Measurements from ENCODE around the gene SRP14. TPM values are rescaled to one million over a fixed set of nuclear protein-coding genes. Genes with fewer than 3 reads are reported as not detected.
A peak's percentile ranks its signal among the peaks of the same experiment; 100 is the strongest.

SRP14 gene
- polyA plus RNA-seq, 2 of the 4 experiments (the other 2 are of a cell fraction), result 306 to 374 TPM

DNA sequence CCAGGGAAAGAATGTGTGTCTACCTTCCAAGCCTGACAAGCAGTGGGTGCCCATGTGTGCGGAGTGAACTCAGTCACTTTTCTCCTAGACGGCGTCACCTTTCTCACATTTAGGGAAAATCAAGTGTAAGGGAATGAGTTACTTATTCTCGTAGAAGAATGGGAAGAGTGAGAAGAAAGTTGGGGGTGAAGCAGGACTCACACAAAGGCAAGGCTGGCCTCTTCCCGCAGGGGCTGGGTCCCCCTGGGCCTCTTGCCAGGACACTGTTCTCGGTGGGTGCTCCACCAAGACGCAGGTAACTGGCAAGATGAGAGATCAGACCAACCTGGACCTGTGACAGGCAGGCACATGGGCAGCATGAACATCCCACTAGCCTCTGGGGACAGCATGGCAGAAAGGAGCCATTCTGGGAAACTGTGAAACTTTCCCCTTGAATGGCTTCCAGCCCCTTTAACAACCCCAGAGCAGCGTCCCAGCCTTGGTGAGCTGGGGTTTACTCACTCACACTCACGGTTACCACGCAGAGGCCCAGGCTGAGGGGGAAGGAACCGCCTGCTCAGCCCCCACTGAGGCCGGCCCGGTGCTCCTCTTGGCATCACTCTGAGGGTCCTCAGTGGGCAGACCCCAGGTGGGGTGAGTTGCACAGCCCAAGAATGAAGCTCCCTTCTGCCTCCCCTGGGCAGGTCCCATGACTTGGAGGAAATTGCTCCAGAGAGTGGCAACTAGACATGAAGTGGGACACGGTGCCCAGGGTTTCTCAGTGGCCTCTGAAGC, 15.0 kb upstream of the SRP14 start:
- Histone ChIP-seq H3K27ac (no peak overlapping the region), H3K4me1 (peaks cover 7% of the 10 kb centered on the region; the same call in 1 of the 3 replicates)
- POLR2A ChIA-PET, result no interaction called here

DNA sequence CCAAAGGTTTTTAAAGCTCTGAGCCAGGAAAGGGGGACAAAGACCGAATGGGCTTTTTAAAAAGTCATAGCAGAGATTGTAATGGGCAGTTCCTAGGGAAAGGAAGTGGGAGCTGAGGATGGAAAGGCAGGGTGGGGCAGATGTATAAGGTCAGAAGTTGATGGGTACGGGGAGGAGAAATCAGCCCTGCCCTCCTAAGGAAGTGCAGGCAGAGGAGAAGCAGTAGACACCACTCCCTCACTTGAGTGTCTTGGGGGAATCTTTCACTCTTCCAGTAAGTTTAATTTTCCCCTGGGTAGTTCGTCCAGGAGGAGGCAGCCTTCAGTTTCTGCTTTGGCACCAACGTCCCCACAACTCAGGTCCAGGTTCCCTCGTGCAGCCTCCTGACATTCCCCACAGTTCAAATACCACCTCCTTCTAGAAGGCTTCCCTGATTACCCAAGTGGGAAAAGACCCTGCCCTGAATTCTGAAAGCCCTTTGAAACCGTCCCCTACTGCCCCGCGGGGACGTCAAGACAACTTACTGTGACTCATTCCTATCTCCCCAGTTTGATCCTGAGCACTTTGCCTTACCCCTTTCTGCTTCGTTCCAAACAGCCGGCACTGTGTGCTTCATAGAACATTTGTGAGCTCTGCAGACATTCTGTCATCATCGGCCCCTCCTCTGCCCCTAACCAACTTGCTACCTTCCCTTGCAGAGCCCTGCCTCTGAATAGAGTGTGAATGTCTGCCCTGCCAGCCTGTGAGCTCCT, 14.3 kb upstream of the SRP14 start:
- peaks cover 9% of the 10 kb centered on the region; the same call in 2 of the 3 replicates for H3K4me1 ChIP-seq
- ChIA-PET POLR2A (no interaction called here), CTCF (interaction anchor here (1.2 to 3.3 kb wide), 5 partner anchors 10 to 226 kb away, joined by 4 to 18 read pairs (median 8); partner anchors contain the start of gene BMF)
- no peak overlapping the region for H3K4me3 ChIP-seq
- no peak for FAIRE-seq
- ATAC-seq, result peak in 1 of 2 experiments; percentile 25; a peak in 2 of 6 replicates
- TF ChIP-seq SMC3 (IDR thresholded peaks at IDR 0.05) (no peak), RAD21 (conservative IDR thresholded peaks at IDR 0.05 in 1 of 2, IDR thresholded peaks at IDR 0.05 in 1 of 2) (peak in 1 of 2 experiments; percentile 35; a peak in 2 of 5 replicates)
- no peak overlapping the region for H3K4me2 ChIP-seq
- no peaks in the 10 kb centered on the region for H3K9me3 ChIP-seq
- whole genome bisulfite sequencing (ENCODE audit: missing lambda C conversion rate), result 73% methylated on average over 12 of the region's 12 CpGs
- DNase-seq (ENCODE audit: low read depth in 1 of 2, low spot score in 1 of 2), result no peak
- no peak overlapping the region for H3K27ac ChIP-seq

More for the DNA sequence above, 15.0 kb upstream of the SRP14 start:
- CTCF ChIA-PET, result interaction anchor here (1.0 to 3.3 kb wide), 4 partner anchors 8 to 163 kb away, joined by 4 to 18 read pairs (median 8); no protein-coding TSS in a partner anchor
- FAIRE-seq (no peak), DNase-seq (ENCODE audit: low read depth in 1 of 2, low spot score in 1 of 2) (no peak), ATAC-seq (no peak)
- Histone ChIP-seq H3K4me2 (no peak overlapping the region), H3K9me3 (no peaks in the 10 kb centered on the region), H3K4me3 (no peak overlapping the region)
- WGBS (ENCODE audit: missing lambda C conversion rate), result 93% methylated on average over 10 of the region's 14 CpGs
- no peak for TF ChIP-seq TFCP2L1 (CRISPR knock-in tag; IDR thresholded peaks at IDR 0.05)
- TF ChIP-seq, protein P1, sequence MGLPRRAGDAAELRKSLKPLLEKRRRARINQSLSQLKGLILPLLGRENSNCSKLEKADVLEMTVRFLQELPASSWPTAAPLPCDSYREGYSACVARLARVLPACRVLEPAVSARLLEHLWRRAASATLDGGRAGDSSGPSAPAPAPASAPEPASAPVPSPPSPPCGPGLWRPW (IDR thresholded peaks at IDR 0.05), result no peak
- no peak for TF ChIP-seq ZFP36 (IDR thresholded peaks at IDR 0.05; ENCODE audit: borderline replicate concordance, partially characterized antibody)

DNA sequence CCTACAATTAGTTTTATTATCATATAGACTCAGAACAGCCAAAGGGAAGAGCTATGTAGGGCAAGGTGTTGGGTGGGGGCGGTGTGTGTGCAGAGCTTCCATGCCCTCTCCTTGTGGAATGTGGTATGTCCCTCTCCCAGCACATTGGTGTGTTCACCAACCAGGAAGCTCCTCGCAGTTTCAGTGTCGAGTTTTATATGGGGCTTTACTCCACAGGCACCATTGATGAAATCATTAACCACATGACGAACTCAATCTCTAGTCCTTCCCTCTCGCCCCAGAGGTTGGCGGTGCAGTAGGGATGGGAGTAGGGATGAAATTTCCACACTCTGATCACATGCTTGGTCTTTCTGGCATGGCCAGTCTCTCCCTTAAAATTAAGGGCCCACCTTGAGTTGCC, 13.6 kb upstream of the SRP14 start:
- Histone ChIP-seq H3K9me3 (no peaks in the 10 kb centered on the region), H3K4me2 (no peak overlapping the region), H3K27ac (no peak overlapping the region), H3K4me1 (peaks cover 15% of the 10 kb centered on the region), H3K4me3 (no peak overlapping the region)
- TF ChIP-seq POLR2A (IDR thresholded peaks at IDR 0.05; ENCODE audit: low read length) (no peak), ESRRA (IDR thresholded peaks at IDR 0.05; ENCODE audit: borderline replicate concordance, low read length) (no peak), RAD21 (conservative IDR thresholded peaks at IDR 0.05 in 1 of 2, IDR thresholded peaks at IDR 0.05 in 1 of 2) (no peak), TFCP2L1 (CRISPR knock-in tag; IDR thresholded peaks at IDR 0.05) (no peak), HOXA7 (CRISPR knock-in tag; IDR thresholded peaks at IDR 0.05) (no peak)
- FAIRE-seq, result no peak
- DNase-seq (ENCODE audit: low read depth in 1 of 2, low spot score in 1 of 2), result no peak
- 75% methylated on average over 6 of the region's 6 CpGs for WGBS (ENCODE audit: missing lambda C conversion rate)
- CTCF ChIA-PET, result interaction anchor here (1.2 to 3.3 kb wide), 5 partner anchors 11 to 227 kb away, joined by 4 to 18 read pairs (median 8); partner anchors contain the start of gene BMF
- ATAC-seq, result no peak
- POLR2A ChIA-PET, result no interaction called here

DNA sequence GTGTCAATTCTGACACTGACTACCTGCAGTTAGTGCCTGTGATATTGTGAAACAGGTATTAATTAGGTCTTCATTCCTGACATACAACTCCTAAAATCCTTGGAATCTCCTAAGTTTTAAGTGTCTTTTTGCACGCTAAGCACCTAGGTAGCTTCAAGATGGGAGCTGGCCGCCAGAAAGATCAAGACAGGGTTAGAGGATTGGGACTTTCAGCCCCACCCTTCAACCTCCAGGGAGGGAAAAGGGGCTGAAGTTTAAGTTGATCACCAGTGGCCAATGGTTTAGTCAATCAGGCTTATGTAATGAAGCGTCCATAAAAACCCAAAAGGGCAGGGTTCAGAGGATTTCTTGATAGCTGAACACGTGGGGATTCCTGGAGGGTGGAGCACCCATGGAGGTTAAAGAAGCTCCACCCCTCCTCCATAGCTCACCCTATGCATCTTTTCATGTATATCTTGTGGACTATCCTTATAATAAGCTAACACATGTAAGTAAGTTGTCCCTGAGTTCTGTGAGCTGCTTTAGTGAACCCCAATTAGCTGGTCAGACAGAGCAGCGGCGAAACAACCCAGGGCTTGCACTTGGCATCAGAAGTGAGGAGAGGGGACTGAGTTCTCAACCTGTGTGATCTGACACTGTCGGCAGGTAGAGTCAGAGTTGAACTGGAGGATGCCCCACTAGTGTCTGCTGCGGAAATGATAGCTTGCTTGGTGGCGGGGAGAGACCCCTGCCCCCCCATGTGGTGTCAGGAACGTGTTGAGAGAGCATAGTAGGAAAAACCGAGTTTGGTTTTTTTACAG, 12.8 kb upstream of the SRP14 start:
- Histone ChIP-seq H3K4me1 (peaks cover 23% of the 10 kb centered on the region), H3K4me2 (no peak overlapping the region), H3K27ac (no peak overlapping the region), H3K9me3 (no peaks in the 10 kb centered on the region), H3K4me3 (no peak overlapping the region)
- DNase-seq (ENCODE audit: low read depth in 1 of 2, low spot score in 1 of 2) (no peak), FAIRE-seq (no peak), ATAC-seq (no peak)
- WGBS (ENCODE audit: missing lambda C conversion rate), result 83% methylated on average over 11 of the region's 11 CpGs
- ChIA-PET POLR2A (no interaction called here), CTCF (interaction anchor here (0.9 to 3.3 kb wide), 5 partner anchors 11 to 227 kb away, joined by 3 to 18 read pairs (median 8); partner anchors contain the start of gene BMF)
- TF ChIP-seq MAZ (IDR thresholded peaks at IDR 0.05; ENCODE audit: borderline replicate concordance, low read depth, low read length), result no peak
- no peak for TF ChIP-seq POLR2AphosphoS2 (conservative IDR thresholded peaks at IDR 0.05; ENCODE audit: low read length)
- TF ChIP-seq, protein P2, sequence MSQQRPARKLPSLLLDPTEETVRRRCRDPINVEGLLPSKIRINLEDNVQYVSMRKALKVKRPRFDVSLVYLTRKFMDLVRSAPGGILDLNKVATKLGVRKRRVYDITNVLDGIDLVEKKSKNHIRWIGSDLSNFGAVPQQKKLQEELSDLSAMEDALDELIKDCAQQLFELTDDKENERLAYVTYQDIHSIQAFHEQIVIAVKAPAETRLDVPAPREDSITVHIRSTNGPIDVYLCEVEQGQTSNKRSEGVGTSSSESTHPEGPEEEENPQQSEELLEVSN (IDR thresholded peaks at IDR 0.05; ENCODE audit: borderline replicate concordance, low read depth), result no peak
- TF ChIP-seq CHD4 (IDR thresholded peaks at IDR 0.05; ENCODE audit: borderline replicate concordance), result no peak
- TF ChIP-seq, protein P3, sequence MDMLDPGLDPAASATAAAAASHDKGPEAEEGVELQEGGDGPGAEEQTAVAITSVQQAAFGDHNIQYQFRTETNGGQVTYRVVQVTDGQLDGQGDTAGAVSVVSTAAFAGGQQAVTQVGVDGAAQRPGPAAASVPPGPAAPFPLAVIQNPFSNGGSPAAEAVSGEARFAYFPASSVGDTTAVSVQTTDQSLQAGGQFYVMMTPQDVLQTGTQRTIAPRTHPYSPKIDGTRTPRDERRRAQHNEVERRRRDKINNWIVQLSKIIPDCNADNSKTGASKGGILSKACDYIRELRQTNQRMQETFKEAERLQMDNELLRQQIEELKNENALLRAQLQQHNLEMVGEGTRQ (IDR thresholded peaks at IDR 0.05), result no peak
- TF ChIP-seq HOXB5 (CRISPR knock-in tag; IDR thresholded peaks at IDR 0.05), result no peak
- TF ChIP-seq, protein P4, sequence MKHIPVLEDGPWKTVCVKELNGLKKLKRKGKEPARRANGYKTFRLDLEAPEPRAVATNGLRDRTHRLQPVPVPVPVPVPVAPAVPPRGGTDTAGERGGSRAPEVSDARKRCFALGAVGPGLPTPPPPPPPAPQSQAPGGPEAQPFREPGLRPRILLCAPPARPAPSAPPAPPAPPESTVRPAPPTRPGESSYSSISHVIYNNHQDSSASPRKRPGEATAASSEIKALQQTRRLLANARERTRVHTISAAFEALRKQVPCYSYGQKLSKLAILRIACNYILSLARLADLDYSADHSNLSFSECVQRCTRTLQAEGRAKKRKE (CRISPR knock-in tag; IDR thresholded peaks at IDR 0.05; ENCODE audit: low read depth), result no peak
- TF ChIP-seq, protein P5, sequence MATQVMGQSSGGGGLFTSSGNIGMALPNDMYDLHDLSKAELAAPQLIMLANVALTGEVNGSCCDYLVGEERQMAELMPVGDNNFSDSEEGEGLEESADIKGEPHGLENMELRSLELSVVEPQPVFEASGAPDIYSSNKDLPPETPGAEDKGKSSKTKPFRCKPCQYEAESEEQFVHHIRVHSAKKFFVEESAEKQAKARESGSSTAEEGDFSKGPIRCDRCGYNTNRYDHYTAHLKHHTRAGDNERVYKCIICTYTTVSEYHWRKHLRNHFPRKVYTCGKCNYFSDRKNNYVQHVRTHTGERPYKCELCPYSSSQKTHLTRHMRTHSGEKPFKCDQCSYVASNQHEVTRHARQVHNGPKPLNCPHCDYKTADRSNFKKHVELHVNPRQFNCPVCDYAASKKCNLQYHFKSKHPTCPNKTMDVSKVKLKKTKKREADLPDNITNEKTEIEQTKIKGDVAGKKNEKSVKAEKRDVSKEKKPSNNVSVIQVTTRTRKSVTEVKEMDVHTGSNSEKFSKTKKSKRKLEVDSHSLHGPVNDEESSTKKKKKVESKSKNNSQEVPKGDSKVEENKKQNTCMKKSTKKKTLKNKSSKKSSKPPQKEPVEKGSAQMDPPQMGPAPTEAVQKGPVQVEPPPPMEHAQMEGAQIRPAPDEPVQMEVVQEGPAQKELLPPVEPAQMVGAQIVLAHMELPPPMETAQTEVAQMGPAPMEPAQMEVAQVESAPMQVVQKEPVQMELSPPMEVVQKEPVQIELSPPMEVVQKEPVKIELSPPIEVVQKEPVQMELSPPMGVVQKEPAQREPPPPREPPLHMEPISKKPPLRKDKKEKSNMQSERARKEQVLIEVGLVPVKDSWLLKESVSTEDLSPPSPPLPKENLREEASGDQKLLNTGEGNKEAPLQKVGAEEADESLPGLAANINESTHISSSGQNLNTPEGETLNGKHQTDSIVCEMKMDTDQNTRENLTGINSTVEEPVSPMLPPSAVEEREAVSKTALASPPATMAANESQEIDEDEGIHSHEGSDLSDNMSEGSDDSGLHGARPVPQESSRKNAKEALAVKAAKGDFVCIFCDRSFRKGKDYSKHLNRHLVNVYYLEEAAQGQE (IDR thresholded peaks at IDR 0.05), result no peak
- no peak for TF ChIP-seq CEBPB (IDR thresholded peaks at IDR 0.05)

Data from A549 (cell line).